ENCODE measurements around the gene CDKAL1.

CDKAL1 gene

GRCh38 chr6:20789162-20789561 is 254.9 kb downstream of the CDKAL1 start:
- H3K4me3 ChIP-seq (ENCODE audit: low read depth, low read length): no peak overlapping the region
- no peak overlapping the region for H2AFZ ChIP-seq (ENCODE audit: low read length, unreplicated experiment)
- no peaks in the 10 kb centered on the region for H3K27me3 ChIP-seq (ENCODE audit: insufficient read depth, low read length)
- no peaks in the 10 kb centered on the region; the same call in 1 of the 2 replicates for H3K36me3 ChIP-seq (ENCODE audit: insufficient read depth, low read length)
- no peak overlapping the region for H3K27ac ChIP-seq (ENCODE audit: low read depth, low read length)
- H3K79me2 ChIP-seq (ENCODE audit: control insufficient read depth, insufficient read depth, low read length, unreplicated experiment): no peaks in the 10 kb centered on the region
- no peaks in the 10 kb centered on the region for H3K4me1 ChIP-seq (ENCODE audit: control insufficient read depth, insufficient read depth, low read length, unreplicated experiment)

DNA sequence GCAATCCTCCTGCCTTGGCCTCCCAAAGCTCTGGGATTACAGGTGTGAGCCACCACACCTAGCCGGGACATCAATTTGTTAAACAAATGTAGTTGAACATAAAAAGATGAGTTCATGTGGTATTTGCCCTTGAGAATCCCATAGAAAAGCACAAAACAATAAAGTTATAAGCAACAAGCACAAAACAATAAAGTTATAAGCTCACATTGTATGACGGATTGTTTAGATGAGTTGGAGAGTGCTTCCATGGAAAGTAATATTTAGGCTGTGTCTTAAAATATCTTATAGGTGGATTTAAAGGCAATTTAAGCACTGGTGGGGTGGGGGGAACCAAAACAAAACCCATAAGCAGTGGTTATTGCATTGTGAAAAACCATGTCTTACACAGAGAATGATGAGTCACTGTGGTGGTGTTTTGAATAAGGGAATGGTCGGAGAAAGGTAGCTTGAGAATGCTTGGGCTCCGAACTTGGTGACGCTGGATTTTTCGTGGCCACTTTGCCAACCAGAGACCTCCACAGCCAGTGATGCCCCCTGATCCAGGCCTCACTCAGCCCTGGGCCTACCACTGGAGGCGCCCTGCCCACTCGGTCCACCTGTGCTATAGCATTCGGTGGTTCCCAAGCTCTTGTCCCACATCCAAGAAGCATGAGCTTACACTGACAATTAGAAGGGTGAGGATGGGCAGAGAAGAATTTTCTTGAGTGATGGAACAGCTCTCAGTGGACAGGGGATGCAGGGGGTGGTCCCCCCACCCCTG is 256.0 kb downstream of the CDKAL1 start:
- no peaks in the 10 kb centered on the region for H3K27me3 ChIP-seq (ENCODE audit: insufficient read depth, low read length)
- H3K4me3 ChIP-seq (ENCODE audit: low read depth, low read length): no peak overlapping the region
- H3K79me2 ChIP-seq (ENCODE audit: control insufficient read depth, insufficient read depth, low read length, unreplicated experiment): no peaks in the 10 kb centered on the region
- no peaks in the 10 kb centered on the region for H3K4me1 ChIP-seq (ENCODE audit: control insufficient read depth, insufficient read depth, low read length, unreplicated experiment)
- H2AFZ ChIP-seq (ENCODE audit: low read length, unreplicated experiment): no peak overlapping the region
- no peaks in the 10 kb centered on the region; the same call in 1 of the 2 replicates for H3K36me3 ChIP-seq (ENCODE audit: insufficient read depth, low read length)
- no peak overlapping the region for H3K27ac ChIP-seq (ENCODE audit: low read depth, low read length)

GRCh38 chr6:20791074-20791473 is 256.8 kb downstream of the CDKAL1 start:
- no peaks in the 10 kb centered on the region for H3K27me3 ChIP-seq (ENCODE audit: insufficient read depth, low read length)
- no peak overlapping the region for H3K27ac ChIP-seq (ENCODE audit: low read depth, low read length)
- H2AFZ ChIP-seq (ENCODE audit: low read length, unreplicated experiment): no peak overlapping the region
- H3K4me1 ChIP-seq (ENCODE audit: control insufficient read depth, insufficient read depth, low read length, unreplicated experiment): no peaks in the 10 kb centered on the region
- no peaks in the 10 kb centered on the region; the same call in 1 of the 2 replicates for H3K36me3 ChIP-seq (ENCODE audit: insufficient read depth, low read length)
- no peaks in the 10 kb centered on the region for H3K79me2 ChIP-seq (ENCODE audit: control insufficient read depth, insufficient read depth, low read length, unreplicated experiment)
- no peak overlapping the region for H3K4me3 ChIP-seq (ENCODE audit: low read depth, low read length)

DNA sequence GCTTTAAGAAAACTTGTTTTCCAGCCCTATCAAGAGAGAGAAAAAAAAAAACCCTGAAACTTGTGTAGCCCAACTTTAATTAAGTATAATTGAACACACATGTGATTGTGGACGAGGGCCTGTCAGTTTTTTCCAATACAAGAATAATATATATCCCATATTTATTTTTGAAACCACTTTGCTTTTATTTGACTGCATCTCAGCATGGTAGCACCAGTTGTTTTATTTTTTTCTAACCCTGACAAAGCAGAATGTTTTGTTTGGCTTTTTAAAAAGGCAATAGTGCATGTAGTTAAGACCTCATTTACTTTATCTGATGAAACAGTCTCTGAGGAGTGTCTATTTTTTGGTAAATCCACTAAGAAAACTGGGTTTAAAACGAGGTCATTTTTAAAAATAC is 257.7 kb downstream of the CDKAL1 start:
- H3K36me3 ChIP-seq (ENCODE audit: insufficient read depth, low read length): no peaks in the 10 kb centered on the region; the same call in 1 of the 2 replicates
- no peak overlapping the region for H2AFZ ChIP-seq (ENCODE audit: low read length, unreplicated experiment)
- no peak overlapping the region for H3K4me3 ChIP-seq (ENCODE audit: low read depth, low read length)
- H3K27ac ChIP-seq (ENCODE audit: low read depth, low read length): no peak overlapping the region
- no peaks in the 10 kb centered on the region for H3K4me1 ChIP-seq (ENCODE audit: control insufficient read depth, insufficient read depth, low read length, unreplicated experiment)
- no peaks in the 10 kb centered on the region for H3K79me2 ChIP-seq (ENCODE audit: control insufficient read depth, insufficient read depth, low read length, unreplicated experiment)
- H3K27me3 ChIP-seq (ENCODE audit: insufficient read depth, low read length): no peaks in the 10 kb centered on the region

GRCh38 chr6:20793174-20793573 is 258.9 kb downstream of the CDKAL1 start:
- H3K4me1 ChIP-seq (ENCODE audit: control insufficient read depth, insufficient read depth, low read length, unreplicated experiment): no peaks in the 10 kb centered on the region
- no peak overlapping the region for H3K4me3 ChIP-seq (ENCODE audit: low read depth, low read length)
- H2AFZ ChIP-seq (ENCODE audit: low read length, unreplicated experiment): no peak overlapping the region
- H3K27ac ChIP-seq (ENCODE audit: low read depth, low read length): no peak overlapping the region
- no peaks in the 10 kb centered on the region for H3K79me2 ChIP-seq (ENCODE audit: control insufficient read depth, insufficient read depth, low read length, unreplicated experiment)
- H3K27me3 ChIP-seq (ENCODE audit: insufficient read depth, low read length): no peaks in the 10 kb centered on the region
- peaks cover 4% of the 10 kb centered on the region; the same call in 1 of the 2 replicates for H3K36me3 ChIP-seq (ENCODE audit: insufficient read depth, low read length)

- Histone ChIP-seq H2AFZ (ENCODE audit: low read length, unreplicated experiment) (no peak overlapping the region), H3K4me1 (ENCODE audit: control insufficient read depth, insufficient read depth, low read length, unreplicated experiment) (no peaks in the 10 kb centered on the region), H3K27ac (ENCODE audit: low read depth, low read length) (no peak overlapping the region), H3K36me3 (ENCODE audit: insufficient read depth, low read length) (0 out of 2 replicates have a peak, but pooled peaks cover 4% of the 10 kb centered on the region), H3K27me3 (ENCODE audit: insufficient read depth, low read length) (no peaks in the 10 kb centered on the region), H3K4me3 (ENCODE audit: low read depth, low read length) (no peak overlapping the region), H3K79me2 (ENCODE audit: control insufficient read depth, insufficient read depth, low read length, unreplicated experiment) (no peaks in the 10 kb centered on the region)
These were observed 263.3 kb downstream of the CDKAL1 start for GRCh38 chr6:20797597-20797996.

GRCh38 chr6:20800229-20800628 is 266.0 kb downstream of the CDKAL1 start:
- Histone ChIP-seq H3K36me3 (ENCODE audit: insufficient read depth, low read length) (0 out of 2 replicates have a peak, but pooled peaks cover 4% of the 10 kb centered on the region), H3K79me2 (ENCODE audit: control insufficient read depth, insufficient read depth, low read length, unreplicated experiment) (no peaks in the 10 kb centered on the region)

DNA sequence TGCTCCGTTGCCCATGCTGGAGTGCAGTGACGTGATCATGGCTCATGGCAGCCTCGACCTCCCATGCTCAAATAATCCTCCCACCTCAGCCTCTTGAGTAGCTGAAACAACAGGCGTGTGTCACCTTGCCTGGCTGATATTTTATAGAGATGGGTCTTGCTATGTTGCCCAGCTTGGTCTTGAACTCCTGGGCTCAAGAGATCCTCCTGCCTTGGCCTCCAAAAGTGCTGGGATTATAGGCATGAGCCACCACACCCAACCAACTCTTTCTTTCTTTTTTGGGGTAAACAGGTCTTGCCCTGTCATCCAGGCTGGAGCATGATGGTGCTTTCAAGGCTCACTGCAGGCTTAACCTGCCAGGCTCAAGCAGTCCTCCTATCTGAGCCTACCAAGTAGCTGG is 266.4 kb downstream of the CDKAL1 start:
- Histone ChIP-seq H3K79me2 (ENCODE audit: control insufficient read depth, insufficient read depth, low read length, unreplicated experiment) (no peaks in the 10 kb centered on the region), H2AFZ (ENCODE audit: low read length, unreplicated experiment) (no peak overlapping the region), H3K4me3 (ENCODE audit: low read depth, low read length) (no peak overlapping the region), H3K4me1 (ENCODE audit: control insufficient read depth, insufficient read depth, low read length, unreplicated experiment) (no peaks in the 10 kb centered on the region), H3K36me3 (ENCODE audit: insufficient read depth, low read length) (peaks cover 4% of the 10 kb centered on the region; the same call in 1 of the 2 replicates), H3K27ac (ENCODE audit: low read depth, low read length) (no peak overlapping the region), H3K27me3 (ENCODE audit: insufficient read depth, low read length) (no peaks in the 10 kb centered on the region)

More at GRCh38 chr6:20800229-20800628, 266.0 kb downstream of the CDKAL1 start:
- Histone ChIP-seq H3K4me1 (ENCODE audit: control insufficient read depth, insufficient read depth, low read length, unreplicated experiment) (no peaks in the 10 kb centered on the region), H3K4me3 (ENCODE audit: low read depth, low read length) (no peak overlapping the region), H2AFZ (ENCODE audit: low read length, unreplicated experiment) (no peak overlapping the region), H3K27ac (ENCODE audit: low read depth, low read length) (no peak overlapping the region), H3K27me3 (ENCODE audit: insufficient read depth, low read length) (no peaks in the 10 kb centered on the region)

GRCh38 chr6:20801595-20801994 is 267.3 kb downstream of the CDKAL1 start:
- H2AFZ ChIP-seq (ENCODE audit: low read length, unreplicated experiment): no peak overlapping the region
- H3K79me2 ChIP-seq (ENCODE audit: control insufficient read depth, insufficient read depth, low read length, unreplicated experiment): no peaks in the 10 kb centered on the region
- no peaks in the 10 kb centered on the region for H3K4me1 ChIP-seq (ENCODE audit: control insufficient read depth, insufficient read depth, low read length, unreplicated experiment)

GRCh38 chr6:20802596-20802995 is 268.3 kb downstream of the CDKAL1 start:
- Histone ChIP-seq H3K79me2 (ENCODE audit: control insufficient read depth, insufficient read depth, low read length, unreplicated experiment) (no peaks in the 10 kb centered on the region), H3K27ac (ENCODE audit: low read depth, low read length) (no peak overlapping the region), H3K4me1 (ENCODE audit: control insufficient read depth, insufficient read depth, low read length, unreplicated experiment) (no peaks in the 10 kb centered on the region), H2AFZ (ENCODE audit: low read length, unreplicated experiment) (no peak overlapping the region), H3K27me3 (ENCODE audit: insufficient read depth, low read length) (no peaks in the 10 kb centered on the region), H3K36me3 (ENCODE audit: insufficient read depth, low read length) (peaks cover 8% of the 10 kb centered on the region), H3K4me3 (ENCODE audit: low read depth, low read length) (no peak overlapping the region)

More at GRCh38 chr6:20801595-20801994, 267.3 kb downstream of the CDKAL1 start:
- Histone ChIP-seq H3K36me3 (ENCODE audit: insufficient read depth, low read length) (peaks cover 9% of the 10 kb centered on the region), H3K27me3 (ENCODE audit: insufficient read depth, low read length) (no peaks in the 10 kb centered on the region), H3K4me3 (ENCODE audit: low read depth, low read length) (no peak overlapping the region), H3K27ac (ENCODE audit: low read depth, low read length) (no peak overlapping the region)

GRCh38 chr6:20805021-20805420 is 270.8 kb downstream of the CDKAL1 start:
- Histone ChIP-seq H3K27me3 (ENCODE audit: insufficient read depth, low read length) (no peaks in the 10 kb centered on the region), H3K79me2 (ENCODE audit: control insufficient read depth, insufficient read depth, low read length, unreplicated experiment) (no peaks in the 10 kb centered on the region), H3K4me1 (ENCODE audit: control insufficient read depth, insufficient read depth, low read length, unreplicated experiment) (no peaks in the 10 kb centered on the region), H3K36me3 (ENCODE audit: insufficient read depth, low read length) (peaks cover 8% of the 10 kb centered on the region), H3K4me3 (ENCODE audit: low read depth, low read length) (no peak overlapping the region), H2AFZ (ENCODE audit: low read length, unreplicated experiment) (no peak overlapping the region), H3K27ac (ENCODE audit: low read depth, low read length) (no peak overlapping the region)

Measured in ACC112 (cell line).